Measurements from ENCODE around the gene PDPN.
"Not testable (repeated sequence)": the region's sequence is repeated elsewhere in the genome, so short reads cannot be mapped to it uniquely, and the experiment has no call there.

PDPN gene, protein sequence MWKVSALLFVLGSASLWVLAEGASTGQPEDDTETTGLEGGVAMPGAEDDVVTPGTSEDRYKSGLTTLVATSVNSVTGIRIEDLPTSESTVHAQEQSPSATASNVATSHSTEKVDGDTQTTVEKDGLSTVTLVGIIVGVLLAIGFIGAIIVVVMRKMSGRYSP

DNA sequence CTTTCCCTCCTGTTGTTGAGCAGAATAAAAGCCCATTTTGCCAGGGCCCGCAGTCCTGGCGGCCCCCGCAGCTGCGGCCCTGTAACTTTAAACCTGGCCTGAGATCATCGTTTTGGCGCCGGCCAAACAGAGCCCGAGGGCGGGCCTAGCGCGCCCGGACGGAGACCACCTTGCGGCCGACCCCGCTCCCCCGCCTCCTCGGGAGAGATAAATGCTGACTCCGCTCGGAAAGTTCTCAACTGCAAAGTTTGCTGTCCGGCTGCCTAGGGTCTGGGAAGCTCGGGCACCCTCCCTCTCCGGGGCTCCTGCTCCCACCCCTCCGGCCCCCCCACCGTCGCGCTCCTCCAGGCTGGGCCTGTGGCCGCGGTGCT, at the start of gene PDPN:
PDPN (plus strand) TSS at position 238 of the 371 bp plus-strand sequence. CDS start 202 bp downstream, outside the sequence.
- no peak for ATAC-seq

DNA sequence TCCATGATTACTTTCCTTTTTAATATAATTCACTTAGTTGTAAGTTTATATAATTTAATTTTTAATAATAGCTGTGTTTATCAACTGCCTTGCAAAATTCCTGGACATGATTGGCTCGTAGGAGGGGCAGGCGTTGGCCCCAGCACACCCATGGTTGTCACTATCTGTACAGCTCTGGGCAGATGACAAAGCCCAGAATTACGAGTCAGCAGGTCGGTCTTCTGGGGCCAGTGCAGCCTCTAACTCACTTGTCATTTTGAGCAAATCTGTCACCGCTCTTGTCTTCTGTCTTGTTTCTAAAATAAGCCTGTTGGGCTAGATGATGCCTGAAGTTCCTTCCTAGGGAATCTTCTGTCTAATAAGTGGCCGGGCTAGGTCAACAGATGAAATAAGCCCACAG, 48.4 kb upstream of the PDPN start:
- ATAC-seq = no peak

DNA sequence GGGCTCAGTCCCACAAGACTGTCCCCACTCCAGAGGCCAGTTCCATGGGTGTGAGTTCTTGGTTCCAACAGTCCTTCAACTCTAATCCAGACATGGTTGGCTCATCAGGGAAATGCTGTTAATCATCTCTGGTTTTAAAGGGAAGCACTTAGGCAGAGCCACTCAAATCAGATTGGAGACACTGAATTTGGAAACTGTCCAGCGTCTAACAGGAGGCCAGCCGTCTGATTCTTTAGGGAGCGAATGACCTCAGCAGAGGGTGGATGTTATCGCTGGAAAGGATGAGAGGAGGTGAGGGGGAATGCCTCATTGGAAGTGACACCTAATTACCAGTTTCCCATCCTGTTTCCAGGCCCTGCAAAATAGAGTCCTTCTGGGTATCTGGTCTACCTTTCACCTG, 47.1 kb upstream of the PDPN start:
- ATAC-seq = no peak

DNA sequence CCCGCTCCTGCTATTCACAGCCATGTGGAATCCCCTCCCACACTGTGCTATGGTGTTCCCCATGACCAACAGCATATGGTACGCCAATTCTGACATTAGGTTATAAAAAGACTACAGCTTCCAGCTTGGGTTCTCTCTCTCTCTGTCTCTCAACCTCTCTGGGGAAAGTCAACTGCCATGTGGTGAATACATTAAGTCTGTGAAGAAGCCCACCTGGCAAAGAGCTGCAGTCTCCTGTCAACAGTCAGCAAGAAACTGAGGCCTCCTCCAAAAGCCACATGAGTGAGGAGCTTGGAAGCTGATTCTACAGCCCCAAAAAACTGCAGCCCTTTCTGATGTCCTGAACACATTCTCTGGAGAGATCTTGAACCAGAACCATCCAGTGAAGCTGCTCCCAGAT, 44.8 kb upstream of the PDPN start:
- ATAC-seq = no peak

DNA sequence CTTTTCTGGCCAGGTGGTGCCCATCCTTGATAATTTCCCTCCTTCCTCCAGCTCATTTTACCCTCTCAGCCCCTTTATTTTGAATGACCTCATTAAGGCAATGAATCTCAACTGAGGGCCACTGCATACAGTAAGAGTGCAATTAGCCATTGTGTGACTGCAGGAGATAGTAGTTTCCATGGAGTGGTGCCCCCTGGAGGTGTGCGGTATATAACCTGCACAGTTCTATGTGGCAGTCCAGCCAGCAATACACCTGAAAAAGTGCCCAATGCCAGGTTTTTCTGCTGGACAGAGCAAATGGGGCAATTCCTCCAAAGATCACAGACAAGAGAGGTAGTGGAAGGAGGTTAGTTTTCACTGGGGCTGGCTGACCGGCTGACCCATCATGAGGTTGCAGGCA, 43.9 kb upstream of the PDPN start:
- ATAC-seq = no peak

DNA sequence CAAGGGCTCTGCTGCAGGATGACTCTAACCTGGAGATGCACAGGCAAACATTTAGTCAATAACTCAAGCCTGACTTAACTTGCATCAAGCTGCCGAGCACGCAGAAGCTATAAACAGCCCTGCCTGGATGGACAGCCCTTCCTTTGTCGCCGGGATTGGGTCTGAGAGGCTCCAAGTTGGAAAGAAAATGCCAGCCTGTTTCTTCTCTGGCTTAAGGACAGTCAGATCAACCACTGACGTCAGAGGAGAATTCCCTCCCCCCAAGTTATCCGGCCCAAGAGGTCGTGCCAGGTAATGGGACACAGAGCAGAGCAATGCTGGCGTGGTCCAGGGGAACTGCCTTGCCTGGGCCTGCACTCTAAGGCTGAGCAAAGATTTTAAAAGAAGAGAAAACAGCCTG, 42.8 kb upstream of the PDPN start:
- no peak for ATAC-seq

DNA sequence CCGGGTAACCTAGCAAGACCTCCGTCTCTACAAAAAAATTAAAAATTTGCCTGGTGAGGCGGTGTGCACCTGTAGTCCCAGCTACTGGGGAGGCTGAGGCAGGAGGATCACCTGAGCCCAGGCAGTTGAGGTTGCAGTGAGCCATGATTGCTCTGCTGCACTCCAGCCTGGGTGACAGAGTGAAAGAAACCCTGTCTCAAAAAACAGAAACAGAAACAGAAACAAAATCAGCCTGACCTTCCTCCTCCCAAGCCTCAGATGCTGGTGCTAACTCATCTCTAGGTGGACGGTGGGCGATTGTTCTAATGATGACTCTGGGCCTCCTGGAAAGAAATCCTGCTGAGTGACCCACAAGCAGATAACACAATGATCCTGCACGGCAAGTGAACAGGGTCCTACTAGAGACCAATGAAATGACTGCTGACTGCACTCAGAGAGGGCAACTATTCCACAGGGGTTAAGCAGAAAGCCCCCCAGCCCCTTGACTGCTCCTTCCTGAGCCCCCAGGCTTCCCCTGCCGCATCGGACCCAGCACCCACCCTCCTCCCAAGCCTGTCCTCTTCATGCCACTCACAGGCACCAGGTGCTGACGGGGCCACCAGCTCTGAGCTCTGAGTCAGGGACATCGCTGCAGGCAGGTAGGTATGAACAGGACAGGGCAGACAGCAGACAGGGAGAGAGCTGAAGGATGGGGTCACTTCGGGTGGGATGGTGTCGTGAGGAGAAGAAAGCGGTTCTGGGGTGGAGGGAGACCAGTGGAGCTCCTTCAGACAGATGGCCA, 42.0 kb upstream of the PDPN start:
- no peak for ATAC-seq

DNA sequence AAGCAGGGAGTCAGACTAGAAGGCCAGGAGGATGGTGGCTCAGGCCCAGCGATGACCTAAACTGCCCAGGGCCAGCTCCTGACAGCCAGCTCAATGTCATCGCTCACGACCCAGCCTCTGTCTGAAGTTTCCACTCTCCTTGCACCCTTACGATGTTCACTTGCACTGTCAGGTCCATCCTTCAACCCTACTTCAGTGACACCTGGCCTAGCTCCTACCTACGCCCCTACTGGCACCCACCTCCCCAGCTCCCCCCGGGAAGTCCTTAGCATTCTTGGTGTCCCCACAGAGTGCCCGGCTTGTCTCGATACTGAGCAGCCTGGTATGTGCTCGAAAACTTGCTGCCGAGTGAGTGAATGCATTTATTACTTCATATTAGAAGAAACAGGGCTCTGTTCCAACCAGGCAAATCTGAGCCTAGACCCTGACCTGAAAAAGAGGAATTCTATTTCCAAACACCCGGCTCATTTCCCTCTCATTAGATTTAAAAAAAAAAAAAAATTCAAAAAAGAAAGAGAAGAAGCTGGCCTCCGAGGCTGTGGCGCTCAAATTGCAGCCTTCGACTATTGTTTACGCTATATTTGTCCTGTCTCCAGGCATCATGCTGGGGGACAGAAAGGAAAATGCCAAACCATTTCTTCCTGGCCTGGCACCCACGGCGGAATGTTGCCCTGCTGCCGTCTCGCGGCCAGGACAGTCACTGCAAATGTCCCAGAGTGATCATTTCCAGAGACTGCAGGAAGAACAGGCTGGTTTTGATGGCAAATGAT, 40.0 kb upstream of the PDPN start:
- ATAC-seq = no peak

DNA sequence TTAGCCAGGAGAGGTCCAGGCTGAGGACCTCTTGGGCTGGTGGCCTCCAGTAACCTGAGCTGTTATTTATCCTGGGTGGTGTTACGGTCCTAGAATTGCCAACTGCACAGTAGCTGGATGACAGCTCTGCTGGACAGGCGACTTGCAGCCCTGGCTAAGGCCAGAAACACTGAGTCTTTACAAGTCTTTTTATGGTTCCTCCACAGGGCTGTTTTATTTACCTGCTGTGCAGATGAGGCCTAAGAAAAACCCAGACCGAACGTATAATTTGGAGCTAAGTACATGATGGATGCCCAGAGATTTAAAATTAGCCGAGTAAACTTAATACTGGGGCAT, 39.4 kb upstream of the PDPN start:
- no peak for ATAC-seq

DNA sequence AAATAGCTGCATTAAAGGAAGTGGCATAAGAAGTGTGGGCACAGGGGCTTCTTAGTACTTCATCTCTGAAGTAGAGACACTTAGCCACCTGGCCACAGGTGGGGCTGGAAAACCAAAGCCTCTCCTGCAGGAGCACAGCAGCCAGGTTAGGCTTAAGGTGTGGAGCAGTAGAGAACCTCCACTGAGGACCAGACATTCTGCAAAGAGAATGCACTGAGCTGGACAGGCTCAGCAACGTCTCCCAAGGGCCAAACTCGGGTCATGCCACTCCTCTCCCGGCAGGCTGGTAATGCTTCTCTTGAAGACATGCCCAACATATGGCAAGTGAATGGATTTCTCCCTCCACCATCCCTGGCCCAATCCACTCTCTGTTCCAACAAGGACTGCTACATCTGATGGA, 36.8 kb upstream of the PDPN start:
- no peak for ATAC-seq

DNA sequence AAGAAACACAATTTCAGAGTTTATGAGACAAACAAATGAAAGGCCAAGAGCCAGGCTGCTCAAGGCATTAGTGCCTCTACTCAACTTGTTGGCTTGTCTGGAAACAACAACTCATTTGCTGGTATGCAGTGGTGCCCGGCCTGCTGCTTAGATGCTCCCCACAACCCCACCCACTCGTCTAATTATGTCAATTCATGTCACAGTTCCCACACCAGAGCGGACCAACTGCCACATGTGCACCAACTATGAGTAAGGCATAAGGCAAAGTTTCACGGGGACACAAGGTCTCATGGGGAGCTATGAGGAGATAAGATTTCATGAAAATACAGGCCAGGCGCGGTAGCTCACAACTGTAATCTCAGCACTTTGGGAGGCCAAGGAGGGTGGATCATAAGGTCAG, 35.4 kb upstream of the PDPN start:
- no peak for ATAC-seq

DNA sequence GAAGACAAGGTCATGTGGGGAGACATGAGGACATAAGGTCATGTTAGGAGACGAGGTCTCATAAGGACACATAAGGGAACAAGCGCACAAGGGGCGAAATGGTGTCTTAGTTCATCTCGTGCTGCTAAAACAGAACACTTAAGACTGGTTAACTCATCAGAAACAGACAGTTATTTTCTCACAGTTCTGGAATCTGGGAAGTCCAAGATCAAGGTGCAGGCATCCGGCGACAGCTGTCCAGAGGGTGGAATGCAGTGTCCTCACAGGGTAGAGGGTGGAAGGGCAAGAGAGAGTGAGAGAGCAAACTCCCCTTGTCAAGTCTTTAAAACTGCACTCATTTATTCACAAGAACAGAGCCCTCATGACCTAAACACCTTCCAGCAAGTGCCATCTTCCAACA, 34.6 kb upstream of the PDPN start:
- ATAC-seq = no peak

DNA sequence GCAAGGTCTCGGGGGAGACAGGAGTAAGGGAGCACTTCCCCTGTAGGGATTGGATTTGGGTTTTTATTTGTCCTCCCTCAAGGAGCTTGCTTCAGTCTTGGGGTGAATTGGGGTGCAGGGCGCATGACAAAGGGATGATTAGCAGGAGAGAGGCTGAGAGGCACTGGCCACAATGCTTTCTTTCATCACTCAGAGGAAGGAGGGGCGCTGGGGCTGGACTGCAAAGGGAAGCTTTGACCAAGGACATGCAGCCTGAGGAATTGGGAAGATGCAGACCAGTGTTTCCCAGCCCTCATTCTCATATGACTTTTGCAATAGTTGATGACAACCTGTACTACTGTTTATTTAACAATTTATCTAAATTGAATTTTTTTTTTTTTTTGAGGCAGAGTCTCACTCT, 34.1 kb upstream of the PDPN start:
- ATAC-seq = no peak

DNA sequence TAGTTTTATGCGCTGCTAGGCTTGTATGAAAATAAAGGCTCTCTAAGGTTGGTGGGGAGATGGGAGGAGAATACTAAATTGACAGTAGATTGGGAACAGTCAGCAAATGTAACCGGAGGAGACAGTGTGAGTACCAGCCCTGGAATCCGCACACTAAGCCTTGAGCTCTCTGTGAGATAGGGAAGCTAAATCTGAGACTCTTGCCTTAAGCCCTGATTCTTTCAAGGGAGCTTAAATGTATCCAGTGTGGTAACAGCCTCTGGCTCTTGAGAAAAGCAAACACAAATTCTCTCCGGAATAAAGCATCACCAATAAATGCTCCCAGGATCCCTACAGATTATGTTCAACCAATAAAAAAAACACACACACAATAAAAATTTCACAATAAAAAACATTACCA, 33.0 kb upstream of the PDPN start:
- no peak for ATAC-seq

DNA sequence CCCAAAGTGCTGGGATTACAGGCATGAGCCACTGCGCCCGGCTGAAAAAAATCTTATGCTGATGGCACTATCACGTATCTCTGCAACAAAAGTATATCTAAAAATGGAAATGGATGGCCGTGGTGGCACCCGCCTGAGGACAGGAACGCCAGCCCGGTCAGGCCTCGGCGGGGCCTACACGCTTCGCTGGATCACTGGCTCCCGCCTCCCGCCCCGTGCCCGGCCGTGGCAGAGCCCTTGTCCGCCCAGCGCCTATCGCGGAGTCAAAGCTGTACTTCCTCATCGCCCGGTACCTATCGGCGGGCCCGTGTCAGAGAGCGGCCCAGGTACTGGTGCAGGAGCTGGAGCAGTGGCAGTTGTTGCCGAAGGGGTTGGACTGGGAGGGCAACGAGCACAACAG, 28.8 kb upstream of the PDPN start:
- no peak for ATAC-seq

DNA sequence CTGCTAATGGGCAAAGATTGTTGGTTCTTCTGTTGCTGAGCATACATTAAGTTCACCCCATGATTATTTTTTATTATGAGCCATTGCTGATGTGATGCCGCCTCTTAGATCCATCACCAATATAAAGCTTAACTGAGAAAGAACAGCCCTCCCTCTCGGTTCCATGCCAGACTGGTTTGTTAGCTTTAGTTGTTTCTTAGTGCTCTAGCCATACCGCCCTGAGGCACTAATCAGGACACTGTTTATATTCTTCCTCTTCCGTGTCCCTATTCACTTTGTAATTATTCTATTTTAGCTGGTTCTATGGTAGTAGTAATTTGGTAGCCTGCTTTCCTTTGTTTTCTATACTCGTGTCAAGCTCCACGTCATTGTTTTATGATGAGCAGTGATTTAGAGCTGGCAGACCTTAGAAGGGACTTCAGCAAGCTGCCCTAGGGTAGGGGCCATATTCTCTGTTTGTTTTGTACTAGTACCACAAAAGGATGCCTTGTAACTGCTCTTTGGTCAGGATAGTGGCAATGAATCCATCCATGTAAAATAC, 27.3 kb upstream of the PDPN start:
- no peak for ATAC-seq

DNA sequence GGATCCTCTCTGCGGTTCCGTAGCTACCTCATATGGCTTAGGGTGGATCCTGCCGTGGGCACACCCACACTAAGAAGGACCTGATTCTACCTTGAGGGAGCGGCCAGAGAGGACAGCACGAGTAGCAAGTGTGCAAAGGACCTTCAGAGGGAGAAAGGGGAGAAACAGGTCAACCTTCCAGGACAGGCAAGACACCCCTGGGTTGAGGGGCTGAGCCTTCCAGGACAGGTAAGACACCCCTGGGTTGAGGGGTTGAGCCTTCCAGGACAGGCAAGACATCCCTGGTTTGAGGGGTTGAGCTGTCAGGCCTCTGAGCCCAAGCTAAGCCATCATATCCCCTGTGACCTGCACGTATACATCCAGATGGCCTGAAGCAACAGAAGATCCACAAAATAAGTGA, 23.1 kb upstream of the PDPN start:
- ATAC-seq = no peak

DNA sequence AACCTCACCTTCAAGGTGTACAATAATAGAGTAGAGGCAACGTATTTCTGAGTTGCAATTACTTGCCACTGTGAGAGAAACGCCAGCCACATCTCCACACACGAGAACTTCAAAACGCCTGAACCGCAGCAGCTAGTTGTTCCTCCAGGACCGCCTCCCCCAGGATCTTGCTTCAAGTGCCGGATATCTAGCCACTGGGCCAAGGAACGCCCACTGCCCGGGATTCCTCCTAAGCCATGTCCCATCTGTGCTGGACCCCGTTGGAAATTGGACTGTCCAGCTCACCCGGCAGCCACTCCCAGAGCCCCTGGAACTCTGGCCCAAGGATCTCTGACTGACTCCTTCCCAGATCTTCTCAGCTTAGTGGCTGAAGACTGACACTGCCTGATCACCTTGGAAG, 20.7 kb upstream of the PDPN start:
- not testable (repeated sequence) for ATAC-seq

DNA sequence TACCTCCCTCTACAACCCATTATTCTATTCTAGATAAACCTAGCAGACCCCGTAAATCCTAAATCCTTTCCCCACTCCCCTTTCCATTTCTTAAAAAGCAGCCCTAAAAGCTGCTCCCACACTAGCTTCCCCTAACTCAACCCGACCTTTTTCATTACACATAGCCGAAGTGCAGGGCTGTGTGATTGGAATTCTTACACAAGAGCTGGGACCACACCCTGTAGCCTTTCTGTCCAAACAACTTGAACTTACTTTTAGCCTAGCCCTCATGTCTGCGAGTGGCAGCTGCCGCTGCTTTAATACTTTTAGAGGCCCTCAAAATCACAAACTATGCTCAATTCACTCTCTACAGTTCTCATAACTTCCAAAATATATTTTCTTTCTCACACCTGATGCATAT, 19.6 kb upstream of the PDPN start:
- ATAC-seq = no peak

DNA sequence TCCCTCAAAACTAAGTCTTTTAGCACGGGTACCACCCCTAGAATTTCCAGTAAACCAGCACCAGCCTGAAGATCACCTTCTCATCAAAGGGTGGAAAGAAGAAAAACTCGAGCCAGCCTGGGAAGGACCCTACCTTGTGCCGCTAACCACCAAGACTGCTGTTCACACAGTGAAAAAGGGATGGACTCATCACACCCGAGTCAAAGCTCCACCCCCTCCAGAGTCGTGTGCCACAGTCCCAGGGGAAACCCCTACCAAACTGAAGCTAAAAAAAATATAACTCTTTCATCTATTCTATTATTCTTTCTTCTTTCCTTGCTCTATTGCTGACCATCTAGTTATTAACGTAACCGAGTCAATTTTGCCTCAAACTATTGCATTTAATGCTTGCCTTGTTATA, 13.2 kb upstream of the PDPN start:
- not testable (repeated sequence) for ATAC-seq

DNA sequence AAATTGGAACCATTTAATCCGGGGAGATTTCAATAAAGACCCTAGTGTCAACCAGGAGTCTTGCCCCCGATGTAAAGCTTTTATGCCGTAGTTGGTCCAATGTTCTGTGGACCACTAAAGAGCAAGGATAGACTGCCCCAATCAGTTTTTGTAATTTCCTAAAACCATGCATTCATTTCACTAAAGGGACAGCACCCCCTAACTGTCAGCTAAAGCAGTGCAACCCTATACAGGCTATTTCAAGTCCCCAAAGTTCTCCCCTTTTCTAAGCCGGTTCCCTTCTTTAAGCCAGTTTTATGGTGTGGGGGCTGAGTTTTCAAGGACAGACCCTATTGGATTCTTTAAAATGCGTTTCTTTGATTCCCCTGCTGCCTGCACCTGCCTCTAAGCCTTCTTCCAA, 12.7 kb upstream of the PDPN start:
- ATAC-seq = no peak

DNA sequence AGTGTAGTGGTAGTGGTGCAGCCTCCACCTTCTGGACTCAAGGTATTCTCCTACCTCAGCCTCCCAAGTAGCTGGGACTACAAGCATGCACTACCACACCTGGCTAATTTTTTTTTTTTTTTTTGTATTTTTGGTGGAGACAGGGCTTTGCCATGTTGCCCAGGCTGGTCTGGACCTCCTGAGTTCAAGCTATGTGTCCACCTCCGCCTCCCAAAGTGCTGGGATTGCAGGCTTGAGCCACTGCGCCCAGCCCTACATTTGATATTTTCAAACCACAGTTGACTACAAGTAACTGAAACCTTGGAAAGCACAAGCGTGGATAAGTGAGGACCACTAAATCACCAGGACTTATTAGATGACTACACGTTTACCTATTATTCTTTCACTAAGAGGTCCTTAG, 10.0 kb upstream of the PDPN start:
- no peak for ATAC-seq

DNA sequence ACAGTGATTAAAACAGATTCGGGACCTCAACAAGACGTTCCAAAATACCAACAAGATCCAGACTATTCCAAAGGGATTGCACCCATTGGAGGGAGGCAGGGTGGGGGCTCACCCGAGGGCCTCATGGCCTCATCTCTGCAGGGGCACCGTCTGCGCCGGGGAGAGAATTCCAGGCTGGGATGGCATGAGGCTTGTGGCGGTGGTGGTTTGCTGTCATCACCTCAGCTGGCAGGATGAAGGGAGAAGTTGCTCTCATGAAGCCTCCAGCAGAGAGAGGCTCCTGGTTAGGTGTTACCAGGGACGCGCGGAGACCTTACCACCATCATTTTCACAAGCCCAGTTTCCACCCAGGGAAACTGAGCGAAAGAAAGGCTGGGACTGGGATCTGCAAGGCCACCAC, 6.7 kb upstream of the PDPN start:
- ATAC-seq = no peak

DNA sequence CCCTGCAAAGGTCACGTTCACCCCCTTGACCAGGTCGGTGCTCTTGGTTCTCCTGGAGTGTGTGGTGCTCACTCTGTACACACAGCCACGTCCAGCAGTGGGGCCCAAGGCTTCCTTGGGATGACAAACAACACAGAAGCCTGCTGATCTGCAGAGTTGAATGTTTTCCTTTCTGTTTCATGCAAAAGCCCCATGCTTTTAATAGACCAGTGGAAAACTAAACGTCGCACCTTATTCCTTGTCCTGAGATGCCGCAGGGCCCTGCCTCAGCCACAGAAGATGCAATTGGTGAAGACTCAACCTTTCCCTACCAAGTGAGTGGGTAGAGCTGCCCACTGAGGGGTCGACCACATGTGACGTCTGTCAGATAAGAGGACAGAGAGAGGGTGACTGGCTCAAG, 5.8 kb upstream of the PDPN start:
- no peak for ATAC-seq
